Measurements from ENCODE around the gene NCKAP5. TPM values are rescaled to one million over a fixed set of nuclear protein-coding genes. Genes with fewer than 3 reads are reported as not detected.

NCKAP5 gene
- total RNA-seq, 1 donor from 2014 or later: 2.7 TPM

DNA sequence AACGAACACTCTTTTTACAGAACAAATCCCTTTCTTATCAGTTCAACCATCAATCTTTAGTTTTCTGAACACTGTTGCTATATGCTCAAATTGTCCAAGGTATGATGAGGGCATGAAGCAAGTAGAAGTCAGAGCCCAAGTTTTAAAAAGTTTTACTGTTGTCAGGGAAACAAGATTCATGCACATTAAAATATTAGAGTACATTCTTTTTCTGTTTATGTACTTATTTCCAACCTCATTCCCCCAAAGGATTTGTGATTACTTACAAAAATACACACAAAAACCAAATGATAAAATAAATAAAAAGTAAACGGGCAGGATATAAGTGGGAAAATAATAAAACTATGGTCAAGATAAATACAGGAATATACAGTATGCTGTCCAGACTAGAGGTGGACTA lies 15.4 kb downstream of the NCKAP5 start:
- no peak for TF ChIP-seq EZH2 (IDR thresholded peaks at IDR 0.05; ENCODE audit: insufficient read depth, low read length)
- Histone ChIP-seq H3K27ac (ENCODE audit: low read depth, low read length) (no peak overlapping the region), H4K20me1 (ENCODE audit: insufficient read depth, low read length) (no peaks in the 10 kb centered on the region), H3K9me3 (ENCODE audit: insufficient read depth, low read depth, low read length) (no peaks in the 10 kb centered on the region), H3K4me1 (ENCODE audit: insufficient read depth, low read length) (no peaks in the 10 kb centered on the region), H3K4me3 (ENCODE audit: insufficient read depth, low read depth, low read length) (no peak overlapping the region), H3K4me2 (ENCODE audit: low read length) (no peak overlapping the region), H3K27me3 (ENCODE audit: insufficient read depth, low read length) (no peaks in the 10 kb centered on the region), H3K9ac (ENCODE audit: low read length) (no peak overlapping the region), H3K36me3 (ENCODE audit: insufficient read depth, low read length) (no peaks in the 10 kb centered on the region), H3K79me2 (ENCODE audit: insufficient read depth, low read length) (no peaks in the 10 kb centered on the region), H2AFZ (ENCODE audit: low read depth, low read length) (no peak overlapping the region)
- H3K4me1 Mint-ChIP-seq (ENCODE audit: low read depth, unreplicated experiment): peaks cover 5% of the 10 kb centered on the region
- H3K27ac Mint-ChIP-seq (ENCODE audit: unreplicated experiment): no peak overlapping the region
- no peak overlapping the region for H3K4me3 Mint-ChIP-seq (ENCODE audit: unreplicated experiment)
- H3K9me3 Mint-ChIP-seq (ENCODE audit: unreplicated experiment): peaks cover 6% of the 10 kb centered on the region
- H3K27me3 Mint-ChIP-seq (ENCODE audit: low read depth, unreplicated experiment): no peaks in the 10 kb centered on the region
- no peaks in the 10 kb centered on the region for H3K36me3 Mint-ChIP-seq (ENCODE audit: low read depth, unreplicated experiment)
- DNase-seq (ENCODE audit: low read depth) (no peak), FAIRE-seq (no peak)

DNA sequence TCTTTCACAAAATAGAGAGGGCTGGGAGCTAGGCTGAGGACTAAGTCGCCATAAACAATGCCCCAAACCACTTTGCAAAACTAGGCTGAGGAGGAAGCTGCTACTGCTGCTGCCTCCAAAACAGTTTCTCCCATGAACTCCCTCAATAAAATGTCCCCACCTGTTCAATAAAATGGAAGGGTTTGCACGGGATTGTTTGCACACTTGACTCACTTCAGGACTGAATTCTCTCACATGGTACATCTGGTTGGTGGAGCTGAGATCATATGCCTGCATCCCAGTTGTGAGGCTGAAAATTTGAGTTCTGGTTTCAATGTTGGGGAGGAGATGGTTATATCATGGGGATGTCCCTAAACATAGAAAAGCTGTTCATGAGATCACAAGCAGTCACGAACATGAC lies 26.5 kb downstream of the NCKAP5 start:
- Histone ChIP-seq H4K20me1 (ENCODE audit: insufficient read depth, low read length) (no peaks in the 10 kb centered on the region), H3K27ac (ENCODE audit: low read depth, low read length) (no peak overlapping the region), H3K27me3 (ENCODE audit: insufficient read depth, low read length) (no peaks in the 10 kb centered on the region), H3K36me3 (ENCODE audit: insufficient read depth, low read length) (no peaks in the 10 kb centered on the region), H3K4me1 (ENCODE audit: insufficient read depth, low read length) (no peaks in the 10 kb centered on the region), H3K9ac (ENCODE audit: low read length) (no peak overlapping the region), H2AFZ (ENCODE audit: low read depth, low read length) (no peak overlapping the region), H3K79me2 (ENCODE audit: insufficient read depth, low read length) (no peaks in the 10 kb centered on the region), H3K9me3 (ENCODE audit: insufficient read depth, low read depth, low read length) (no peaks in the 10 kb centered on the region), H3K4me3 (ENCODE audit: insufficient read depth, low read depth, low read length) (no peak overlapping the region), H3K4me2 (ENCODE audit: low read length) (no peak overlapping the region)
- no peak overlapping the region for H3K27ac Mint-ChIP-seq (ENCODE audit: unreplicated experiment)
- no peak overlapping the region for H3K4me3 Mint-ChIP-seq (ENCODE audit: unreplicated experiment)
- no peak for DNase-seq (ENCODE audit: low read depth)
- no peaks in the 10 kb centered on the region for H3K4me1 Mint-ChIP-seq (ENCODE audit: low read depth, unreplicated experiment)
- no peaks in the 10 kb centered on the region for H3K9me3 Mint-ChIP-seq (ENCODE audit: unreplicated experiment)
- no peak for FAIRE-seq
- TF ChIP-seq EZH2 (IDR thresholded peaks at IDR 0.05; ENCODE audit: insufficient read depth, low read length): no peak
- TF ChIP-seq, protein P1, sequence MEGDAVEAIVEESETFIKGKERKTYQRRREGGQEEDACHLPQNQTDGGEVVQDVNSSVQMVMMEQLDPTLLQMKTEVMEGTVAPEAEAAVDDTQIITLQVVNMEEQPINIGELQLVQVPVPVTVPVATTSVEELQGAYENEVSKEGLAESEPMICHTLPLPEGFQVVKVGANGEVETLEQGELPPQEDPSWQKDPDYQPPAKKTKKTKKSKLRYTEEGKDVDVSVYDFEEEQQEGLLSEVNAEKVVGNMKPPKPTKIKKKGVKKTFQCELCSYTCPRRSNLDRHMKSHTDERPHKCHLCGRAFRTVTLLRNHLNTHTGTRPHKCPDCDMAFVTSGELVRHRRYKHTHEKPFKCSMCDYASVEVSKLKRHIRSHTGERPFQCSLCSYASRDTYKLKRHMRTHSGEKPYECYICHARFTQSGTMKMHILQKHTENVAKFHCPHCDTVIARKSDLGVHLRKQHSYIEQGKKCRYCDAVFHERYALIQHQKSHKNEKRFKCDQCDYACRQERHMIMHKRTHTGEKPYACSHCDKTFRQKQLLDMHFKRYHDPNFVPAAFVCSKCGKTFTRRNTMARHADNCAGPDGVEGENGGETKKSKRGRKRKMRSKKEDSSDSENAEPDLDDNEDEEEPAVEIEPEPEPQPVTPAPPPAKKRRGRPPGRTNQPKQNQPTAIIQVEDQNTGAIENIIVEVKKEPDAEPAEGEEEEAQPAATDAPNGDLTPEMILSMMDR (IDR thresholded peaks at IDR 0.05; ENCODE audit: insufficient read depth, low read depth, low read length): no peak
- H3K27me3 Mint-ChIP-seq (ENCODE audit: low read depth, unreplicated experiment): no peaks in the 10 kb centered on the region
- H3K36me3 Mint-ChIP-seq (ENCODE audit: low read depth, unreplicated experiment): no peaks in the 10 kb centered on the region

DNA sequence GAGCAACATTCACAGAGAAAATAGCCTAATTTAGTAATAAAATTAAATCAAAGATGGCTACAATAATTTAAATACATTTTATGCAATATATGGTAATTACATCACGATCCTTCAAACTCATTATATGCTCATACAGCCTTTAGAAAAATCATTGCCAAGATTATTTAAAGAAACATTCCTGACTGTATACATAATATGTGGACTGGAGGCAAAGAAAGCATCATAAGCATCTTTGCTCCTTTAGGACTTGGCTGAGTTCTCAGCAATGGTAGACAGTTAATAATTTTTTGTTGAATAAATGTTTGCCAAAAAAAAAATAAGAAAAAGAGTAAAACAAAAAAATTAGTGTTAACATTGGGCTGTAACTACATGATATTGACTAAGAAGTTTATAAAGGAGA lies 26.9 kb downstream of the NCKAP5 start:
- no peaks in the 10 kb centered on the region for H3K79me2 ChIP-seq (ENCODE audit: insufficient read depth, low read length)
- H3K4me1 ChIP-seq (ENCODE audit: insufficient read depth, low read length): no peaks in the 10 kb centered on the region
- H4K20me1 ChIP-seq (ENCODE audit: insufficient read depth, low read length): no peaks in the 10 kb centered on the region
- H3K27ac ChIP-seq (ENCODE audit: low read depth, low read length): no peak overlapping the region
- H3K4me2 ChIP-seq (ENCODE audit: low read length): no peak overlapping the region
- FAIRE-seq: no peak
- no peaks in the 10 kb centered on the region for H3K36me3 ChIP-seq (ENCODE audit: insufficient read depth, low read length)
- H3K27me3 Mint-ChIP-seq (ENCODE audit: low read depth, unreplicated experiment): no peaks in the 10 kb centered on the region
- H3K9ac ChIP-seq (ENCODE audit: low read length): no peak overlapping the region
- H2AFZ ChIP-seq (ENCODE audit: low read depth, low read length): no peak overlapping the region
- H3K4me3 Mint-ChIP-seq (ENCODE audit: unreplicated experiment): no peak overlapping the region
- H3K4me1 Mint-ChIP-seq (ENCODE audit: low read depth, unreplicated experiment): no peaks in the 10 kb centered on the region
- no peaks in the 10 kb centered on the region for H3K9me3 Mint-ChIP-seq (ENCODE audit: unreplicated experiment)
- no peaks in the 10 kb centered on the region for H3K9me3 ChIP-seq (ENCODE audit: insufficient read depth, low read depth, low read length)
- no peak for TF ChIP-seq EZH2 (IDR thresholded peaks at IDR 0.05; ENCODE audit: insufficient read depth, low read length)
- TF ChIP-seq, protein P1 (IDR thresholded peaks at IDR 0.05; ENCODE audit: insufficient read depth, low read depth, low read length): no peak
- H3K27ac Mint-ChIP-seq (ENCODE audit: unreplicated experiment): no peak overlapping the region
- H3K4me3 ChIP-seq (ENCODE audit: insufficient read depth, low read depth, low read length): no peak overlapping the region
- DNase-seq (ENCODE audit: low read depth): no peak
- no peaks in the 10 kb centered on the region for H3K36me3 Mint-ChIP-seq (ENCODE audit: low read depth, unreplicated experiment)
- no peaks in the 10 kb centered on the region for H3K27me3 ChIP-seq (ENCODE audit: insufficient read depth, low read length)
